ENCODE results near the gene LIN9.

Gene LIN9, protein sequence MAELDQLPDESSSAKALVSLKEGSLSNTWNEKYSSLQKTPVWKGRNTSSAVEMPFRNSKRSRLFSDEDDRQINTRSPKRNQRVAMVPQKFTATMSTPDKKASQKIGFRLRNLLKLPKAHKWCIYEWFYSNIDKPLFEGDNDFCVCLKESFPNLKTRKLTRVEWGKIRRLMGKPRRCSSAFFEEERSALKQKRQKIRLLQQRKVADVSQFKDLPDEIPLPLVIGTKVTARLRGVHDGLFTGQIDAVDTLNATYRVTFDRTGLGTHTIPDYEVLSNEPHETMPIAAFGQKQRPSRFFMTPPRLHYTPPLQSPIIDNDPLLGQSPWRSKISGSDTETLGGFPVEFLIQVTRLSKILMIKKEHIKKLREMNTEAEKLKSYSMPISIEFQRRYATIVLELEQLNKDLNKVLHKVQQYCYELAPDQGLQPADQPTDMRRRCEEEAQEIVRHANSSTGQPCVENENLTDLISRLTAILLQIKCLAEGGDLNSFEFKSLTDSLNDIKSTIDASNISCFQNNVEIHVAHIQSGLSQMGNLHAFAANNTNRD

DNA sequence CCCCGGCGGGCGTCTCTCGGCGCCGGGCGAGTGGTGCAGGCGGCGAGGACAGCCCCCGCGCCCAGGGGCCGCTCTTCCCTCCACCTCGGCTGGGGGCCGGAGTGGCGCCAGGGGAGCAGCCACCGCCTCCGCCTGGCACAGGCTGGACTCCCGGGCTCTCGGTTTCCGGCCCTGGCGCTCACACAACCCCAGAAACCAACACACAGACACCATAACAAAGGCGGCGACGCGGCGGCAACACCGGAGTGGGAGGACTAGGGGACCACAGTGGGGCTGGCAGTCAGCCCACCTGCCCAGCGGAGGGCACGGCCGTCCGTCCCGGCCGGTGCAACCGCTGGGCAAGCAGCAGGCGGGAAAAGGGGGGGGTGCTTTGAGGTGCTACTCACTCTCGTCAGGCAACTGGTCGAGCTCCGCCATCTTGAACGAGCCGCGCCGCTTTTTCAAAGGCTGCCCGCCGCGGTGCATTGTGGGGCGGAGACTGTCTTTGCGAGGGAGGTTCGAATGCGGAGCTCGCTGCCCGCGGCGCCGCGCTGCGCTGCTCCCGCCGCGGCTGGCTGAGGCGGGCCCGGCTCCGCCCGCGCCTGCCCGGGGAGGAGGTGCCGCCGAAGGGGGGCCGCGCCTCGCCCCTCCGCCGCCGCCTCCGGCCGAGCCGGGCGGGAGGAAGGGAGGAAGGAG, at the start of gene LIN9:
TSS of gene LIN9 (minus strand) at position 442 of the 675 bp plus-strand sequence. CDS start at position 417, 25 bp downstream.
- no peaks in the 10 kb centered on the region for H3K36me3 ChIP-seq (ENCODE audit: control insufficient read depth, insufficient read depth, low read length)
- no peaks in the 10 kb centered on the region for H3K27me3 ChIP-seq (replicated peaks; ENCODE audit: control insufficient read depth, insufficient read depth, low read length)
- TF ChIP-seq CTCF (IDR thresholded peaks at IDR 0.05; ENCODE audit: insufficient read depth, low read length, poor library complexity, severe bottlenecking), result no peak
- peak; percentile 91 for DNase-seq (ENCODE audit: extremely low read depth, insufficient read length)
- H3K4me3 ChIP-seq (replicated peaks; ENCODE audit: low read depth, low read length), result peak within 1 kb of the TSS; percentile 96

DNA sequence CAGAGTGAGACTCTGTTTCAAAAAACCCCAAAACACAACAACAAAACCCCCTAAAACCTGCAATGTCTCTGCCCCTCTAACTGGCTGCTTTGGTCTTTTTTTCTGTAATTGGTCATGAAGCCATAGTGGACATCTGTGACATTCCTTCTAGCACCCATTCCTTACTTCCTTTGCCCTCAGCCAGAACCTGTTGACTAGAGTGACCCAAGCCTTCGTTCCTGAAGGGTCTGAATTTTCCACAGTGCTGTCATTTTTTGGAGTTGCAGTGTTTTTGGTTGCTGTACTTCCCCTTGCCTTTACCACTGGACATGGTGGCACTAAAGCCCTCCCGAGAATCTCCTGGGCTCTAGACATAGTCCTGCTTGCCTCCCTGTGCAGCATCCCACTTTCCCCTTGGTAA, 48.5 kb upstream of the LIN9 start:
- no peak for DNase-seq (ENCODE audit: extremely low read depth, insufficient read length)
- no peak for TF ChIP-seq CTCF (IDR thresholded peaks at IDR 0.05; ENCODE audit: insufficient read depth, low read length, poor library complexity, severe bottlenecking)
- no peak overlapping the region for H3K4me3 ChIP-seq (replicated peaks; ENCODE audit: low read depth, low read length)
- H3K36me3 ChIP-seq (ENCODE audit: control insufficient read depth, insufficient read depth, low read length), result peaks cover 11% of the 10 kb centered on the region
- no peaks in the 10 kb centered on the region for H3K27me3 ChIP-seq (replicated peaks; ENCODE audit: control insufficient read depth, insufficient read depth, low read length)

- peak; percentile 40 for DNase-seq (ENCODE audit: extremely low read depth, insufficient read length)
- Histone ChIP-seq H3K27me3 (replicated peaks; ENCODE audit: control insufficient read depth, insufficient read depth, low read length) (no peaks in the 10 kb centered on the region), H3K36me3 (ENCODE audit: control insufficient read depth, insufficient read depth, low read length) (peaks cover 4% of the 10 kb centered on the region), H3K4me3 (replicated peaks; ENCODE audit: low read depth, low read length) (no peak overlapping the region)
- TF ChIP-seq CTCF (IDR thresholded peaks at IDR 0.05; ENCODE audit: insufficient read depth, low read length, poor library complexity, severe bottlenecking), result no peak
These were observed 46.9 kb upstream of the LIN9 start for GRCh38 chr1:226355669-226356551.

GRCh38 chr1:226355016-226355415, 46.1 kb upstream of the LIN9 start:
- DNase-seq (ENCODE audit: extremely low read depth, insufficient read length), result no peak
- H3K36me3 ChIP-seq (ENCODE audit: control insufficient read depth, insufficient read depth, low read length), result peaks cover 4% of the 10 kb centered on the region
- no peaks in the 10 kb centered on the region for H3K27me3 ChIP-seq (replicated peaks; ENCODE audit: control insufficient read depth, insufficient read depth, low read length)
- no peak for TF ChIP-seq CTCF (IDR thresholded peaks at IDR 0.05; ENCODE audit: insufficient read depth, low read length, poor library complexity, severe bottlenecking)
- H3K4me3 ChIP-seq (replicated peaks; ENCODE audit: low read depth, low read length), result no peak overlapping the region

- no peaks in the 10 kb centered on the region for H3K27me3 ChIP-seq (replicated peaks; ENCODE audit: control insufficient read depth, insufficient read depth, low read length)
- H3K4me3 ChIP-seq (replicated peaks; ENCODE audit: low read depth, low read length), result no peak overlapping the region
- no peak for TF ChIP-seq CTCF (IDR thresholded peaks at IDR 0.05; ENCODE audit: insufficient read depth, low read length, poor library complexity, severe bottlenecking)
- no peak for DNase-seq (ENCODE audit: extremely low read depth, insufficient read length)
- H3K36me3 ChIP-seq (ENCODE audit: control insufficient read depth, insufficient read depth, low read length), result peaks cover 1% of the 10 kb centered on the region
These were observed 44.9 kb upstream of the LIN9 start for GRCh38 chr1:226353698-226354525.

Measured in GM06990 (cell line).